Ovary (tissue), 9 donors: Measurements from ENCODE around the gene C15orf62. TPM values are rescaled to one million over a fixed set of nuclear protein-coding genes. Genes with fewer than 3 reads are reported as not detected.

Source experiments
- DNase-seq, 5 donors: peaks; one replicate each; pipeline ENCODE4 v3.0.0-alpha.2; 2019 to 2020
- H3K27ac ChIP-seq, 2 donors: fragments of 200-600 bp; one replicate each; pipeline versions ENCODE4 v1.5.1 to v1.8.0; 2019 to 2022
- H3K27me3 ChIP-seq: fragments of 200-600 bp; one replicate; pipeline ENCODE4 v1.8.0; 2022
- H3K36me3 ChIP-seq: fragments of 200-600 bp; sonication (generic); one replicate; pipeline ENCODE4 v1.5.1; 2019
- H3K4me1 ChIP-seq: one replicate; pipeline ENCODE4 v1.8.1; 2013; ENCODE audit warnings: mild to moderate bottlenecking, moderate library complexity; ENCODE audit not compliant: insufficient read depth
- H3K4me3 ChIP-seq: fragments of 200-600 bp; sonication (generic); one replicate; pipeline ENCODE4 v1.5.1; 2017
- H3K9me3 ChIP-seq, 2 donors: fragments of 200-600 bp in 1 of 2; sonication (generic) in 1 of 2; one replicate each; pipeline versions ENCODE4 v1.5.1 to v1.8.1; 2013 to 2019; ENCODE audit warnings: mild to moderate bottlenecking in 1 of 2, moderate library complexity in 1 of 2
- EP300 ChIP-seq: sonication (generic); formaldehyde crosslinking; IDR thresholded peaks from one replicate; pipeline ENCODE4 v1.6.1; 2017; ENCODE audit warnings: antibody characterized with exemption
- POLR2A ChIP-seq: fragments of 450-650 bp; IDR thresholded peaks from one replicate; pipeline ENCODE4 v1.6.1; 2017; ENCODE audit warnings: antibody characterized with exemption, mild to moderate bottlenecking, moderate library complexity
- WGBS, 3 donors: extraction: QIAGEN DNeasy Blood & Tissue Kit in 1 of 3; methylation state at CpG; one replicate each; pipeline versions ENCODE4 v1.1.5 to v1.1.7; 2013 to 2017; 5-methylcytosine and 5-hydroxymethylcytosine counted together
- intact Hi-C, 4 donors: fragments of 100-400 bp; cut with DNase I; formaldehyde crosslinking; loops; one replicate each; pipeline versions ENCODE4 v1.11.0 to v1.15.1; 2022 to 2023
- polyA plus RNA-seq, 2 donors: library from polyadenylated mRNA; stranded (reverse); fragments of 200-250 nt in 1 of 2; fragments of 350-450 nt in 1 of 2; fragmentation: Illumina TruSeq in 1 of 2; extraction: RNeasy Lipid Tissue Mini Kit (QIAGEN cat#74804) in 1 of 2; gene quantifications; one replicate each; pipeline ENCODE4 v1.2.3, GENCODE V29; 2013 to 2014
- total RNA-seq, 7 donors: library from RNA; depleted of rRNA in 2 of 7; stranded (reverse); fragments of >200 nt in 2 of 7; fragmentation: NEBNext Ultra II Directional in 3 of 7; extraction: Animal tissue kit (Norgen Biotek cat#: 25700) in 3 of 7; gene quantifications; one replicate each; pipeline versions ENCODE4 v1.1.0 to v1.2.4, GENCODE V29; 2016 to 2023
- TF ChIP-seq, protein P1 (sequence below), 3 donors: fragments of 450-650 bp in 2 of 3; fragments of 200-600 bp in 1 of 3; IDR thresholded peaks; one replicate each; pipeline versions ENCODE4 v1.5.1 to v1.8.0; 2016 to 2022; ENCODE audit warnings: antibody characterized with exemption in 3 of 3, mild to moderate bottlenecking in 1 of 3
- donor health status: DM: no; HTN: no; CAD: no; lungs with moderate emphysema.
- donor health status: DM: no; HTN: no; CAD: no.
- donor health status: Bipolar disorder and iron deficiency.
- donor health status: DM: yes; HTN: yes; CAD: no.
- donor health status: DM: no; HTN: no; CAD: no.
- donor health status: DM: yes; HTN: yes; CAD: no.

The C15orf62 gene
- total and polyA plus RNA-seq, 9 donors, result 0.33 to 1.2 (median 0.67) TPM

DNA sequence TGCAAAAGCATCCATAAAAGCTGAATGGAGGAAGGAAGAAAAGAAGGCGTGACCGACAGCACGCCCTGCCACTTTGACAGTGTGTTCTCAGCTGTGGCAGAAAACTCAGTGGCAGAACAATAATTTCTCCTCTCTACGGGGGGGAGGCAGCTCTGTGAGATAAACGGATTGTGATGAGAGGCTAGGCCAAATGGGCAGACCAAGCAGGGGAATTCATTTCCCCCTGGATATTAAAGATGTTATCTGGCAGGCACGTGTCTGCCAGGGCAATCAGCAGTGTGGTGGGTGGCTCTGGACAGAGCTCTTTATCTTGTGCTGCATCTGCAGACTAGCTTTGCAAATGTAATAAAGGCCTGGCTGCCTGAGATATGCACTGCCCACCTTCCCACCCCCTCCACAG is 12.8 kb upstream of the C15orf62 start:
- no peak for DNase-seq
- Histone ChIP-seq H3K27ac (no peak overlapping the region), H3K4me3 (no peak overlapping the region), H3K4me1 (peaks cover 1% of the 10 kb centered on the region), H3K36me3 (no peaks in the 10 kb centered on the region), H3K27me3 (no peaks in the 10 kb centered on the region), H3K9me3 (no peaks in the 10 kb centered on the region)
- no peak for TF ChIP-seq EP300
- TF ChIP-seq, protein P1, sequence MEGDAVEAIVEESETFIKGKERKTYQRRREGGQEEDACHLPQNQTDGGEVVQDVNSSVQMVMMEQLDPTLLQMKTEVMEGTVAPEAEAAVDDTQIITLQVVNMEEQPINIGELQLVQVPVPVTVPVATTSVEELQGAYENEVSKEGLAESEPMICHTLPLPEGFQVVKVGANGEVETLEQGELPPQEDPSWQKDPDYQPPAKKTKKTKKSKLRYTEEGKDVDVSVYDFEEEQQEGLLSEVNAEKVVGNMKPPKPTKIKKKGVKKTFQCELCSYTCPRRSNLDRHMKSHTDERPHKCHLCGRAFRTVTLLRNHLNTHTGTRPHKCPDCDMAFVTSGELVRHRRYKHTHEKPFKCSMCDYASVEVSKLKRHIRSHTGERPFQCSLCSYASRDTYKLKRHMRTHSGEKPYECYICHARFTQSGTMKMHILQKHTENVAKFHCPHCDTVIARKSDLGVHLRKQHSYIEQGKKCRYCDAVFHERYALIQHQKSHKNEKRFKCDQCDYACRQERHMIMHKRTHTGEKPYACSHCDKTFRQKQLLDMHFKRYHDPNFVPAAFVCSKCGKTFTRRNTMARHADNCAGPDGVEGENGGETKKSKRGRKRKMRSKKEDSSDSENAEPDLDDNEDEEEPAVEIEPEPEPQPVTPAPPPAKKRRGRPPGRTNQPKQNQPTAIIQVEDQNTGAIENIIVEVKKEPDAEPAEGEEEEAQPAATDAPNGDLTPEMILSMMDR (IDR thresholded peaks at IDR 0.05), result no peak
- intact Hi-C loops, result loop anchor here in 1 of 4 donors (10.0 kb wide), 1 partner anchor 192 kb away; the partner anchor contains the start of genes CCDC32 and RPUSD2
- 44 to 54% (median 49%) methylated on average over 6 of the region's 6 CpGs for WGBS, 3 donors

DNA sequence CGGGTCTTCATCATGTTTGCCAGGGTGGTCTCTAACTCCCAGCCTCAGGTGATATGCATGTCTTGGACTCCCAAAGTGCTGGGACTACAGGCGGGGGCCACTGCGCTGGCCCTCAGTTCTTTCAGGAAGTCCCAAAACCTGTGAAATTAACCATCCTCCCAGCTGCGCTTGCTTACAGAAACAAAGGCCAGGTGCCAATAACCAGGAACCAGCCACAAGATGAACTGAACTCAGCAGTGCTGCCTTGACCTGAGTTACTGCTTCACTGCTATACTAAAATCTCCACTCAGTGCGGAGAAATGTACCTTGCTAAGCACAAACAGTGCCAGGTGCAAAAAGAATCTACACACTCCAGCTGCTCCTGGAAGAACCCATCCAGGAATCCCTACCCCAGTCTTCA is 9.8 kb upstream of the C15orf62 start:
- TF ChIP-seq, protein P1 (IDR thresholded peaks at IDR 0.05), result no peak
- no peak for TF ChIP-seq POLR2A
- TF ChIP-seq EP300, result no peak
- WGBS, 3 donors, result 86 to 97% (median 95%) methylated on average over 5 of the region's 5 CpGs
- DNase-seq, result no peak
- peaks cover 7% of the 10 kb centered on the region for H3K4me1 ChIP-seq
- no peaks in the 10 kb centered on the region for H3K27me3 ChIP-seq
- H3K9me3 ChIP-seq, result no peaks in the 10 kb centered on the region
- H3K4me3 ChIP-seq, result no peak overlapping the region
- H3K27ac ChIP-seq, result no peak overlapping the region
- intact Hi-C loops, result loop anchor here in 1 of 4 donors (10.0 kb wide), 1 partner anchor 195 kb away; the partner anchor contains the start of genes CCDC32 and RPUSD2
- no peaks in the 10 kb centered on the region for H3K36me3 ChIP-seq

DNA sequence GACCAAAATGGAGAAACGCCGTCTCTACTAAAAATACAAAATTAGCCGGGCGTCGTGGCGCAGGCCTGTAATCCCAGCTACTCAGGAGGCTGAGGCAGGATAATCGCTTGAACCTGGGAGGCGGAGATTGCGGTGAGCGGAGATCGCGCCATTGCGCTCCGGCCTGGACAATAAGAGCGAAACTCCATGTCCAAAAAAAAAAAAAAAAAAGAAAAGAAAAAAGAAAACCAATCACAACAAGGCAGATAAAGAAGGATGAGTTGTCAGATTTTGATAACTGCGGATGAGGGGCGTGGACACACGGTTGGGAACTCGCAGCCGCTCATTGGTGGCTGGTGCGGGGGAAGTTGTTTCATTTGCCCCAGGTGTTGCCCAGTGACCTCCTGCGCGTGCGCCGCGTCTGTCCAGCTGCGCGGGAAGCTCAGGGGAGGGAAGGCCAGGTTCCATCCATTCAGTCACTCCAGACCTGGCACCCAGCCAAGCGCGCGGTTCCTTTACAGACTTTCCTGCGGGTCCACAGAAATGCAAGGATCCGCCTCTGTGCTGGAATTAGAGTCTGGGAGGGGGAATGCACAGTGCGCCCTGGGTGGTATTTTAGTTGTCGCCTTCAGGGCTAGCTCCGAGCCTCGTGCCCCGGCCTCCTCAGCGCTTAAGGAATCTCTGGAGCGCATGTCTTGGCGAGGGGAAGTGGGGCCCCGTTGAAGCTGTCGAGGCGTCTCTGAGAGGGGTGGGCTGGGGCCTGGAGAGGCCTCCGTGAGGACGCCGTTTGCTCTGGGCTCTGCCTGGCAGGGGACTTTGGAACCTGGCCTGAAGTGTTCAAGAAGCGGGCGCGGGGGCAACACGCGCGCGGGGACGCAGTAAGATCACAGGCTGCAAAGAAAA is 6.6 kb upstream of the C15orf62 start:
- intact Hi-C loops, result no loop called here
- no peak for TF ChIP-seq EP300
- DNase-seq, result peak; percentile 79 to 87 (median 82)
- 26 to 31% (median 28%) methylated on average over 50 to 55 of the region's 55 CpGs for WGBS, 3 donors
- H3K27me3 ChIP-seq, result no peaks in the 10 kb centered on the region
- no peaks in the 10 kb centered on the region for H3K9me3 ChIP-seq
- peak overlapping the region; percentile 69 for H3K4me3 ChIP-seq
- H3K36me3 ChIP-seq, result no peaks in the 10 kb centered on the region
- peak overlapping the region; percentile 75 to 89 for H3K27ac ChIP-seq
- peaks cover 7% of the 10 kb centered on the region for H3K4me1 ChIP-seq

DNA sequence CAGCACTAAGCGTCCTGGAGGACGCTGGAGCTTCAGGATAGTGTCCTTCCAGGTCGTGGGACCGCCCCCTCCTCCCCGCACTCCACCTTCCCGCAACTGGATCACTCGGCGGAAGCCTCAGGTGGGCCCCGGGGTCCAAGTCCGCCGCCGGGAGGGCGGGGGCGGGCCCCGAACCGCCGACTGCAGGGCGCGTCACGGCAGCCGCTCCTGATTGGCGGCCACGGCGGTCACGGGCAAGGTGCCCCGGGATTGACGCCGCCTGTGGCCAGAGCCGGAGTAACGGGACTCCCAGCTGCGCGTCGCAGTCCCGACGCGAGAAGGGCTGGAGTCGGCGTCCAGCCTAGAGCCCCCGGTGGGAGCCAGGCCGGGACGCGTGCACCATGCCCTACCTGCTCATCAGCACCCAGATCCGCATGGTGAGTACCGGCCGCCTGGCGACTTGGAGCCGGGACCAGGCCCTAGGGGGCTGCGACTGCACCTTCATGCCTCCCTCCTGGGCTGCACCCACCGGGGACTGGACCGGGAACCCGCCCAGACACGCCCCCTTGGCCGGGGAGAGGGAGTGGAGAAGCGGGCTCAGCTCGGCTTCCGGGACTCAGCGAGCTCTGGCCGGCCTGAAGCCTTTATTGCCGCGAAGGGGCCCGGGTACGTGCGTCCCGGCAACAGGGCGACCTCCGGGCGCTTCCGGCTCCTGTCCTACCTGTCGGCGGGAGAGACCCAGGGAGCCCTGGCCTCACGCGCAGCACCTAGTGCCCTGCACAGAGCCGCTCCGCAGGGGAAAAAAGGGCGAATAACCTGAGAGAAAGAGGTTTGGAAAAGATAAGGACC is 5.8 kb upstream of the C15orf62 start, which contains the start of gene GCHFR:
TSS of gene GCHFR (plus strand) at position 268 of the 828 bp plus-strand sequence. CDS start at position 381, 113 bp downstream.
- H3K9me3 ChIP-seq, result no peaks in the 10 kb centered on the region
- WGBS, 3 donors, result 0 to 1% (median 0%) methylated on average over 46 to 75 of the region's 75 CpGs
- peak within 1 kb of the TSS; percentile 69 for H3K4me3 ChIP-seq
- DNase-seq, result peak; percentile 82 to 90 (median 86)
- no peaks in the 10 kb centered on the region for H3K36me3 ChIP-seq
- no peaks in the 10 kb centered on the region for H3K27me3 ChIP-seq
- intact Hi-C loops, result no loop called here
- TF ChIP-seq POLR2A, result peak; percentile 38
- TF ChIP-seq, protein P1 (IDR thresholded peaks at IDR 0.05), result peak in 2 of 3 donors; percentile 59 to 64
- no peak for TF ChIP-seq EP300
- H3K27ac ChIP-seq, result peak within 1 kb of the TSS; percentile 75 to 89
- H3K4me1 ChIP-seq, result peaks cover 7% of the 10 kb centered on the region
